ENCODE data around the gene MAVS.

The MAVS gene

GRCh38 chr20:3800878-3801260 is 45.8 kb upstream of the MAVS start:
- Histone ChIP-seq H3K4me3 (replicated peaks; ENCODE audit: insufficient read depth, low read length) (no peak overlapping the region), H3K27ac (replicated peaks) (no peak overlapping the region), H3K27me3 (ENCODE audit: insufficient read depth, poor library complexity, severe bottlenecking) (no peaks in the 10 kb centered on the region)
- TF ChIP-seq CTCF (IDR thresholded peaks at IDR 0.05; ENCODE audit: insufficient read depth, low read length) (no peak), SPI1 (IDR thresholded peaks at IDR 0.05; ENCODE audit: borderline replicate concordance, low read depth) (no peak), GABPA (IDR thresholded peaks at IDR 0.05; ENCODE audit: low read depth) (no peak), REST (IDR thresholded peaks at IDR 0.05; ENCODE audit: insufficient replicate concordance, low read depth) (no peak), POLR2AphosphoS5 (IDR thresholded peaks at IDR 0.05; ENCODE audit: low read depth) (no peak)
- DNase-seq (ENCODE audit: low read depth in 1 of 2, low spot score in 1 of 2) = no peak

GRCh38 chr20:3801299-3801698 is 45.3 kb upstream of the MAVS start:
- DNase-seq (ENCODE audit: low read depth in 1 of 2, low spot score in 1 of 2) = no peak
- TF ChIP-seq POLR2AphosphoS5 (IDR thresholded peaks at IDR 0.05; ENCODE audit: low read depth) (no peak), CTCF (IDR thresholded peaks at IDR 0.05; ENCODE audit: insufficient read depth, low read length) (no peak), GABPA (IDR thresholded peaks at IDR 0.05; ENCODE audit: low read depth) (no peak), REST (IDR thresholded peaks at IDR 0.05; ENCODE audit: insufficient replicate concordance, low read depth) (no peak), SPI1 (IDR thresholded peaks at IDR 0.05; ENCODE audit: borderline replicate concordance, low read depth) (no peak)
- Histone ChIP-seq H3K27ac (replicated peaks) (no peak overlapping the region), H3K4me3 (replicated peaks; ENCODE audit: insufficient read depth, low read length) (no peak overlapping the region), H3K27me3 (ENCODE audit: insufficient read depth, poor library complexity, severe bottlenecking) (no peaks in the 10 kb centered on the region)

- Histone ChIP-seq H3K27me3 (ENCODE audit: insufficient read depth, poor library complexity, severe bottlenecking) (no peaks in the 10 kb centered on the region), H3K27ac (replicated peaks) (no peak overlapping the region), H3K4me3 (replicated peaks; ENCODE audit: insufficient read depth, low read length) (no peak overlapping the region)
- TF ChIP-seq GABPA (IDR thresholded peaks at IDR 0.05; ENCODE audit: low read depth) (no peak), REST (IDR thresholded peaks at IDR 0.05; ENCODE audit: insufficient replicate concordance, low read depth) (no peak), SPI1 (IDR thresholded peaks at IDR 0.05; ENCODE audit: borderline replicate concordance, low read depth) (no peak), POLR2AphosphoS5 (IDR thresholded peaks at IDR 0.05; ENCODE audit: low read depth) (no peak), CTCF (IDR thresholded peaks at IDR 0.05; ENCODE audit: insufficient read depth, low read length) (no peak)
- DNase-seq (ENCODE audit: low read depth in 1 of 2, low spot score in 1 of 2) = no peak
Measured at GRCh38 chr20:3801846-3802245, 44.8 kb upstream of the MAVS start.
